Endothelial cell of umbilical vein (primary cell): ENCODE measurements around the gene CRYBA4. TPM values are rescaled to one million over a fixed set of nuclear protein-coding genes. Genes with fewer than 3 reads are reported as not detected.

Source experiments
- BruUV-seq: library from RNA; stranded (reverse); fragments of 400-500 nt; replicated peaks from 2 replicates; lab custom pipeline; 2021; lab: Mats Ljungman, UMichigan
- CTCF ChIA-PET: fragments of 300-600, 350-600 bp; sonication (Branson Sonifier 250); formaldehyde crosslinking; loops from one replicate; lab custom pipeline; 2021; ENCODE audit warnings: antibody characterized with exemption, inconsistent platforms; lab: Charles Lee
- POLR2A ChIA-PET: fragments of 300-600, 350-600 bp; sonication (Branson Sonifier 250); formaldehyde crosslinking; loops from one replicate; lab custom pipeline; 2021; ENCODE audit warnings: antibody characterized with exemption, inconsistent platforms; lab: Charles Lee
- DNase-seq: peaks from one replicate; pipeline ENCODE4 v3.0.0-alpha.2; 2011; ENCODE audit warnings: low read depth, low spot score
- FAIRE-seq: peaks from 2 replicates; lab custom pipeline; 2011; peaks lifted over from hg19 to GRCh38; lab: Jason Lieb, UNC
- H2AFZ ChIP-seq: 2 replicates; pipeline ENCODE4 v1.6.0; 2012; ENCODE audit warnings: low read depth, low read length, control low read depth, inconsistent platforms
- H3K27ac ChIP-seq: 2 replicates; pipeline ENCODE4 v1.5.1; 2011; ENCODE audit warnings: low read depth, mild to moderate bottlenecking, control low read depth, low read length, moderate library complexity; ENCODE audit not compliant: insufficient read depth
- H3K27me3 ChIP-seq, 2 experiments: 2 replicates each; pipeline versions ENCODE4 v1.6.0 to v1.6.1; 2011; ENCODE audit warnings: low read length in 2 of 2, mixed read lengths in 1 of 2; ENCODE audit not compliant: control insufficient read depth in 2 of 2, insufficient read depth in 2 of 2
- H3K36me3 ChIP-seq, 2 experiments: 2 replicates in 1 of 2; 3 replicates in 1 of 2; pipeline ENCODE4 v1.5.1; 2011; ENCODE audit warnings: low read length in 2 of 2, mild to moderate bottlenecking in 1 of 2, moderate library complexity in 1 of 2; ENCODE audit not compliant: control insufficient read depth in 2 of 2, insufficient read depth in 2 of 2; ENCODE audit errors: extremely low read depth in 1 of 2
- H3K4me1 ChIP-seq: 3 replicates; pipeline ENCODE4 v1.5.1; 2011; ENCODE audit warnings: mild to moderate bottlenecking, low read length; ENCODE audit not compliant: control insufficient read depth, insufficient read depth; ENCODE audit errors: extremely low read depth
- H3K4me2 ChIP-seq: 2 replicates; pipeline ENCODE4 v1.6.1; 2011; ENCODE audit warnings: low read length, control low read depth, mixed read lengths; ENCODE audit not compliant: insufficient read depth
- H3K4me3 ChIP-seq, 3 experiments: fragments of 200-600 bp in 1 of 3; sonication (generic), shearing (Covaris generic) in 1 of 3; replicated peaks in 1 of 3; 2 replicates each; pipeline ENCODE4 v1.5.1; 2011 to 2016; ENCODE audit warnings: control low read depth in 3 of 3, low read length in 3 of 3, mild to moderate bottlenecking in 2 of 3, inconsistent platforms in 1 of 3, low read depth in 1 of 3, moderate library complexity in 1 of 3; ENCODE audit not compliant: insufficient read depth in 1 of 3
- H3K79me2 ChIP-seq: 2 replicates; pipeline ENCODE4 v1.6.0; 2012; ENCODE audit warnings: low read length, inconsistent platforms; ENCODE audit not compliant: control insufficient read depth, insufficient read depth
- H3K9ac ChIP-seq: replicated peaks from 2 replicates; pipeline ENCODE3; 2011; ENCODE audit warnings: low read length, control low read depth; ENCODE audit not compliant: insufficient read depth; ENCODE audit errors: extremely low read depth
- H3K9me1 ChIP-seq: replicated peaks from 3 replicates; pipeline ENCODE4 v1.6.0; 2011; ENCODE audit warnings: mild to moderate bottlenecking, low read length; ENCODE audit not compliant: control insufficient read depth, insufficient read depth; ENCODE audit errors: extremely low read depth
- H3K9me3 ChIP-seq: replicated peaks from 2 replicates; pipeline ENCODE4 v1.5.1; 2012; ENCODE audit warnings: low read length, inconsistent platforms; ENCODE audit not compliant: control insufficient read depth, insufficient read depth
- H4K20me1 ChIP-seq: replicated peaks from 2 replicates; pipeline ENCODE3; 2011; ENCODE audit warnings: mild to moderate bottlenecking, low read length; ENCODE audit not compliant: control insufficient read depth, insufficient read depth; ENCODE audit errors: extremely low read depth
- CTCF ChIP-seq, 2 donors: IDR thresholded peaks; 1 replicate in 1 of 2; 2 replicates in 1 of 2; pipeline ENCODE4 v1.5.1; 2011; ENCODE audit warnings: low read length in 2 of 2, mild to moderate bottlenecking in 2 of 2, moderate library complexity in 2 of 2, control low read depth in 1 of 2, inconsistent platforms in 1 of 2, low read depth in 1 of 2; ENCODE audit not compliant: insufficient read depth in 1 of 2; ENCODE audit errors: extremely low read depth in 1 of 2
- EZH2 ChIP-seq: IDR thresholded peaks from 2 replicates; pipeline ENCODE4 v1.6.1; 2012; ENCODE audit warnings: borderline replicate concordance, low read depth, mild to moderate bottlenecking, moderate library complexity, low read length, inconsistent platforms; ENCODE audit not compliant: severe bottlenecking
- FOS ChIP-seq: IDR thresholded peaks from 2 replicates; pipeline ENCODE4 v1.6.1; 2011; ENCODE audit warnings: mild to moderate bottlenecking, low read length, moderate library complexity, borderline replicate concordance; ENCODE audit not compliant: insufficient read depth
- GATA2 ChIP-seq: IDR thresholded peaks from 2 replicates; pipeline ENCODE4 v1.7.0; 2011; ENCODE audit warnings: low read depth, mild to moderate bottlenecking, moderate library complexity, mixed read lengths, low read length; ENCODE audit not compliant: insufficient read length, insufficient read depth
- JUN ChIP-seq: IDR thresholded peaks from 2 replicates; pipeline ENCODE4 v1.6.1; 2011; ENCODE audit warnings: borderline replicate concordance, low read depth; ENCODE audit not compliant: insufficient read length, insufficient read depth
- MAX ChIP-seq: IDR thresholded peaks from 2 replicates; pipeline ENCODE4 v1.6.1; 2011; ENCODE audit not compliant: insufficient read depth, insufficient read length
- MYC ChIP-seq: IDR thresholded peaks from one replicate; pipeline ENCODE4 v1.6.1; 2011; ENCODE audit warnings: mild to moderate bottlenecking, low read depth, low read length
- POLR2A ChIP-seq: IDR thresholded peaks from 2 replicates; pipeline ENCODE4 v1.6.1; 2012; ENCODE audit warnings: low read depth, mild to moderate bottlenecking, control low read depth, low read length
- POLR2AphosphoS5 ChIP-seq: IDR thresholded peaks from 2 replicates; pipeline ENCODE4 v1.6.1; 2012; ENCODE audit warnings: low read depth, mild to moderate bottlenecking, control low read depth, low read length, moderate library complexity; ENCODE audit not compliant: insufficient read depth
- dilution Hi-C: fragments of 300-500 bp; cut with MboI; formaldehyde crosslinking; loops from one replicate; pipeline ENCODE4 v1.15.0; 2019; ENCODE audit warnings: low sequenced_read_pairs; ENCODE audit not compliant: extremely low pct_ligation_motif_present
- intact Hi-C: fragments of 100-400 bp; cut with micrococcal nuclease; formaldehyde crosslinking; loops from one replicate; pipeline ENCODE4 v1.10.0; 2022
- polyA plus RNA-seq, 4 experiments: library from polyadenylated mRNA; depleted of rRNA in 3 of 4; stranded (reverse) in 3 of 4; unstranded in 1 of 4; fragments of >200 nt; gene quantifications; 2 replicates each; pipeline versions ENCODE4 v1.2.1 to v1.2.3, GENCODE V29; 2011 to 2012; ENCODE audit warnings: missing spikeins in 1 of 4
- total RNA-seq: library from RNA; stranded (reverse); gene quantifications from 2 replicates; pipeline ENCODE4 v1.2.3, GENCODE V29; 2021

Gene CRYBA4
- total and polyA plus RNA-seq, 2 donors (not counting 3 experiments of a cell fraction or from before 2014, with no cell fraction given) = not detected

- Histone ChIP-seq H4K20me1 (no peaks in the 10 kb centered on the region), H3K36me3 (no peaks in the 10 kb centered on the region), H3K4me1 (no peaks in the 10 kb centered on the region), H3K27me3 (peaks cover 3 to 17% of the 10 kb centered on the region in 2 experiments), H3K4me2 (no peak overlapping the region), H3K9ac (no peak overlapping the region), H3K79me2 (no peaks in the 10 kb centered on the region), H3K9me1 (no peaks in the 10 kb centered on the region), H3K4me3 (no peak overlapping the region), H3K9me3 (no peaks in the 10 kb centered on the region), H3K27ac (no peak overlapping the region), H2AFZ (no peak overlapping the region)
- dilution Hi-C loops = no loop called here
- FAIRE-seq = no peak
- intact Hi-C loops = no loop called here
- ChIA-PET POLR2A (no interaction called here), CTCF (no interaction called here)
- BruUV-seq = no TSS peak
- no peak for DNase-seq
- TF ChIP-seq MAX (no peak), MYC (no peak), CTCF (IDR thresholded peaks at IDR 0.05; ENCODE audit: extremely low read depth in 1 of 2, insufficient read depth in 1 of 2, low read depth in 1 of 2, low read length in 2 of 2) (no peak), EZH2 (no peak), FOS (no peak), GATA2 (no peak), JUN (no peak), POLR2A (no peak), POLR2AphosphoS5 (no peak)
These were observed 7.4 kb upstream of the CRYBA4 start for GRCh38 chr22:26614322-26614721.
